LNCaP clone FGC (cell line): ENCODE measurements around the gene PINK1.
"Not testable (repeated sequence)": the region's sequence is repeated elsewhere in the genome, so short reads cannot be mapped to it uniquely, and the experiment has no call there.

ENCODE experiments used
- DNase-seq: peaks from one replicate; pipeline ENCODE4 v3.0.0-alpha.2; 2011; ENCODE audit warnings: low read depth
- H3K4me3 ChIP-seq: 2 replicates; pipeline ENCODE4 v1.5.1; 2011; ENCODE audit warnings: mild to moderate bottlenecking, low read depth, low read length, control low read depth
- CTCF ChIP-seq: IDR thresholded peaks from 2 replicates; pipeline ENCODE4 v1.5.1; 2012; ENCODE audit warnings: mild to moderate bottlenecking; ENCODE audit not compliant: control insufficient read depth, insufficient read depth; ENCODE audit errors: extremely low read depth

The PINK1 gene

GRCh38 chr1:20663969-20664715 lies 30.9 kb downstream of the PINK1 start:
- DNase-seq, result no peak
- no peak overlapping the region for H3K4me3 ChIP-seq
- TF ChIP-seq CTCF, result no peak

DNA sequence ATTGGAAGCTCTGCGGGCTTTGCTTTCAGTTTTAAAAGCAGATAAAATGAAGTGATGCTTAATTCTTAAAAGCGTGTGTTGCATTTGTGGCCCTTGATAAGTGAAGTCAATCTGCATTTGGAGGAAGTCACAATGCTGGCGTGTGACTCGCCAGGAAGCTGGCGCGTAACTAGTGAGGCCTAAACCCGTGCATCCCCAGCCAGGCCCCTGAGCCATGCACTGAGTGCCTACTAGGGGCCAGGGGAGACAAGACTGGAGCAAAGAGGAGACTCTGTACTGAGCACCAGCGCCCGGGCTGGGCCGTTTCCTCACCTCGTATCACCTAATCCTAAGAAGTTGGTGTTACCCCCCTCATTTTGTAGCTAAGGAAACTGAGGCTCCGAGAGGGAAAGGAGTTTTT lies 32.5 kb downstream of the PINK1 start:
- H3K4me3 ChIP-seq, result no peak overlapping the region
- no peak for TF ChIP-seq CTCF
- DNase-seq, result no peak

DNA sequence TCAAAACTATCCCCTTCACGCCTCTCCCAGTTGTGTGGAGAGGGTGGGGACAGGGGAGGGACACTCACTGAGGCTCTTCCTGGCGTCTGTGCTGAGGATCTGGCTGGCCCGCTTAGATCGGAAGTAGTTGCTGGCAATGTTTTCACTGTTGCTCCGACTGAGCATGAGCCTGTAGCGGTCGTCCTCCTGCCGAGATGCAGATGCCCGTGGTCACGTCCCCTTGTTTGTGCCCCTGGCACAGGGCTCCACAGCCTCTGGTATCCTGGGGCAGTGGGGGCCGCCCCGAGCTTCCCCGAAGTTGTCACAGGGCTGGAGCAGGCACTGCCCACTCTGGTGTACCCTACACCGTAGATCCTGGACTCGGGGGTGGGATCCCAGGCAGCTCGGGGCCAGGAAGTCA lies 32.9 kb downstream of the PINK1 start:
- no peak for TF ChIP-seq CTCF
- H3K4me3 ChIP-seq, result no peak overlapping the region
- no peak for DNase-seq

DNA sequence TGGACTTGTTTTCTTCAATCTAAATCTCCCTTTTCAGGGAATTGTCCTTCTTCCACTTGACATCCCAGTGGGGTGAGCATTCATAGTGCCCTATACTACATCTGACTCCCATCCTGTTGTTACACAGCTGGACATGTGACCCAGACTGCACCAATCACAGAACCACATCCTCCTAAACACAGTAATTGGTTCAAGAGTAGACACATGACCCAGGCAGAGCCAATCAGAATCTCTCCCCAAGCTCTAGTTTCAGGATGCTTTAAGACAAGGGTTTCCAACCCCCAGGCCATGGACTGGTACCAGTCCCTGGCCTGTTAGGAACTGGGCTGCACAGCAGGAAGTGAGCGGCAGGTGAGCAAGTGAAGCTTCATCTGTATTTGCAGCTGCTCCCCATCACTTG lies 33.5 kb downstream of the PINK1 start:
- TF ChIP-seq CTCF, result no peak
- no peak overlapping the region for H3K4me3 ChIP-seq
- no peak for DNase-seq

DNA sequence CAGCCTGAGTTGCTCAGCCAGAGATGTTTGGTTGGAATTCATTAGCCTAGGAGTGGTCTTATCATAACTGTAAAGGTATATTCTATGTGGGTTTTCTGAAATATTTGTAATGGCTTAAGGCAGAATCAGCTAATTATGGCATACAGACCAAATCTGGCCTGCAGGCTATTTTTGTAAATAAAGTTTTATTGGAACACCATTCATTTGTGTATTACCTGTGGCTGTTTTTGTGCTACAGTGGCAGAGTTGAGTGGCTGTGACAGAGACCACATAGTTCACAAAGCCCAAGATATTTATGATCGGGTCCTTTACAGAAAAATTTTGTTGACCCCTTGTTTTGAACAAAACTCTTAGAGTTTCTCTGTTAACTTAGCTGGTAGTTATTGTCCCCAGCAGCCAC lies 35.3 kb downstream of the PINK1 start:
- TF ChIP-seq CTCF, result no peak
- no peak overlapping the region for H3K4me3 ChIP-seq
- no peak for DNase-seq

- no peak for TF ChIP-seq CTCF
- no peak overlapping the region for H3K4me3 ChIP-seq
- DNase-seq, result no peak
Measured at GRCh38 chr1:20670936-20671335, 37.7 kb downstream of the PINK1 start.

GRCh38 chr1:20672265-20672632 lies 39.0 kb downstream of the PINK1 start:
- H3K4me3 ChIP-seq, result no peak overlapping the region
- no peak for DNase-seq
- no peak for TF ChIP-seq CTCF

DNA sequence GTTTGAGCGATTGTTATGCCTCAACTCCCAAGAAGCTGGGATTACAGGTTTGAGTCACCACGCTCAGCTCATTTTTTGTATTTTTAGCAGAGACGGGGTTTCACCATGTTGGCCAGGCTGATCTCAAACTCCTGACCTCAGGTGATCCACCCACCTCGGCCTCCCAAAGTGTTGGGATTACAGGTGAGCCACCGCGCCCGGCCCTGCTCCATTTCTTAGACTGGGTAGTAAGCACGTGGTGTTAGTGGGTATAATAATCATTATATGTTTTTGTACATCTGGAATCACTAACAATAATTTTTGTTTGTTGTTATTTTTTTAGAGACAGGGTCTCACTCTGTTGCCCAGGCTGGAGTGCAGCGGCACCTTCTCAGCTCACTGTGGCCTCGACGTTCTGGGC lies 40.4 kb downstream of the PINK1 start:
- not testable (repeated sequence) for H3K4me3 ChIP-seq, DNase-seq
